H1 (cell line): ENCODE results near the gene SNF8. TPM values are rescaled to one million over a fixed set of nuclear protein-coding genes. Genes with fewer than 3 reads are reported as not detected.

Experiments
- CTCF ChIA-PET: fragments of 300-600 bp; sonication (Branson Sonifier 250); formaldehyde crosslinking; loops from one replicate; lab custom pipeline; 2021; ENCODE audit not compliant: partially characterized antibody; lab: Charles Lee
- POLR2A ChIA-PET: fragments of 300-600 bp; sonication (Branson Sonifier 250); formaldehyde crosslinking; loops from one replicate; lab custom pipeline; 2021; ENCODE audit warnings: inconsistent platforms; ENCODE audit not compliant: partially characterized antibody; lab: Charles Lee
- DNase-seq, 2 experiments: peaks; one replicate each; pipeline versions ENCODE4 v3.0.0 to v3.0.0-alpha.2; 2010 to 2022; ENCODE audit warnings: low spot score in 2 of 2, low read depth in 1 of 2, mixed read lengths in 1 of 2
- FAIRE-seq: peaks from 2 replicates; lab custom pipeline; 2011; peaks lifted over from hg19 to GRCh38; lab: Jason Lieb, UNC
- H2AFZ ChIP-seq: 2 replicates; pipeline ENCODE4 v1.8.1; 2012; ENCODE audit warnings: low read length, inconsistent platforms
- H2AK5ac ChIP-seq: 2 replicates; pipeline ENCODE4 v1.6.1; 2013; ENCODE audit warnings: low read depth, low read length
- H2BK120ac ChIP-seq: replicated peaks from 2 replicates; pipeline ENCODE3; 2013; ENCODE audit warnings: low read depth, low read length, inconsistent platforms
- H2BK12ac ChIP-seq: 2 replicates; pipeline ENCODE4 v1.6.1; 2013; ENCODE audit warnings: low read depth, low read length
- H2BK15ac ChIP-seq: 2 replicates; pipeline ENCODE4 v1.6.1; 2013; ENCODE audit warnings: low read length
- H2BK20ac ChIP-seq: 2 replicates; pipeline ENCODE4 v1.6.1; 2013; ENCODE audit warnings: low read length
- H2BK5ac ChIP-seq: 2 replicates; pipeline ENCODE4 v1.6.1; 2013; ENCODE audit warnings: low read depth, low read length
- H3K14ac ChIP-seq: 2 replicates; pipeline ENCODE4 v1.6.1; 2013; ENCODE audit warnings: inconsistent platforms; ENCODE audit not compliant: insufficient read length
- H3K18ac ChIP-seq: 2 replicates; pipeline ENCODE4 v1.6.1; 2013; ENCODE audit warnings: low read length; ENCODE audit errors: extremely low read depth
- H3K23ac ChIP-seq: 2 replicates; pipeline ENCODE4 v1.6.1; 2013; ENCODE audit warnings: inconsistent platforms; ENCODE audit not compliant: insufficient read length
- H3K23me2 ChIP-seq: 2 replicates; pipeline ENCODE4 v1.6.1; 2013; ENCODE audit warnings: low read depth, low read length
- H3K27ac ChIP-seq: 2 replicates; pipeline ENCODE4 v1.6.1; 2011; ENCODE audit warnings: low read depth, low read length, inconsistent platforms
- H3K27me3 ChIP-seq, 4 experiments: replicated peaks in 1 of 4; 1 replicate in 1 of 4; 2 replicates in 3 of 4; pipeline versions ENCODE4 v1.6.1 to v1.8.1; 2011 to 2013; ENCODE audit warnings: low read length in 3 of 4, mild to moderate bottlenecking in 3 of 4, inconsistent platforms in 2 of 4, mixed read lengths in 2 of 4, moderate library complexity in 1 of 4; ENCODE audit not compliant: control insufficient read depth in 3 of 4, insufficient read depth in 3 of 4; ENCODE audit errors: extremely low read depth in 1 of 4
- H3K36me3 ChIP-seq, 4 experiments: 2 replicates each; pipeline versions ENCODE4 v1.6.1 to v1.8.1; 2011 to 2013; ENCODE audit warnings: mild to moderate bottlenecking in 4 of 4, low read length in 3 of 4, moderate library complexity in 2 of 4, control low read depth in 1 of 4, inconsistent platforms in 1 of 4; ENCODE audit not compliant: insufficient read depth in 4 of 4, control insufficient read depth in 2 of 4
- H3K4ac ChIP-seq: replicated peaks from 2 replicates; pipeline ENCODE3; 2013; ENCODE audit warnings: low read length, low read depth, mixed read lengths, inconsistent platforms; ENCODE audit not compliant: insufficient read length
- H3K4me1 ChIP-seq, 4 experiments: replicated peaks in 1 of 4; 1 replicate in 1 of 4; 2 replicates in 3 of 4; pipeline versions ENCODE4 v1.6.1 to v1.8.1; 2011 to 2013; ENCODE audit warnings: low read length in 3 of 4, inconsistent platforms in 2 of 4, mixed read lengths in 1 of 4; ENCODE audit not compliant: insufficient read depth in 4 of 4, control insufficient read depth in 3 of 4
- H3K4me2 ChIP-seq, 2 experiments: 2 replicates each; pipeline versions ENCODE4 v1.6.1 to v1.8.1; 2011 to 2013; ENCODE audit warnings: low read depth in 2 of 2, low read length in 2 of 2, control low read depth in 1 of 2, inconsistent platforms in 1 of 2, mild to moderate bottlenecking in 1 of 2; ENCODE audit not compliant: insufficient read depth in 1 of 2
- H3K4me3 ChIP-seq, 4 experiments: fragments of 200-600, 300-600 bp in 1 of 4; sonication (generic), shearing (Covaris generic), sonication (Bioruptor Twin) in 1 of 4; 2 replicates each; pipeline versions ENCODE4 v1.5.1 to v1.8.1; 2011 to 2016; ENCODE audit warnings: low read length in 4 of 4, low read depth in 3 of 4, control low read depth in 2 of 4, inconsistent platforms in 2 of 4, mild to moderate bottlenecking in 2 of 4, mixed read lengths in 1 of 4, moderate library complexity in 1 of 4; ENCODE audit not compliant: insufficient read depth in 2 of 4; ENCODE audit errors: extremely low read depth in 1 of 4
- H3K56ac ChIP-seq: replicated peaks from 2 replicates; pipeline ENCODE3; 2013; ENCODE audit warnings: low read depth, mild to moderate bottlenecking, mixed read lengths, low read length, inconsistent platforms; ENCODE audit not compliant: insufficient read length
- H3K79me1 ChIP-seq: 2 replicates; pipeline ENCODE4 v1.6.1; 2013; ENCODE audit warnings: low read depth, low read length, control low read depth
- H3K79me2 ChIP-seq, 2 experiments: 2 replicates each; pipeline versions ENCODE4 v1.6.1 to v1.8.1; 2012 to 2013; ENCODE audit warnings: low read length in 2 of 2, mild to moderate bottlenecking in 2 of 2, inconsistent platforms in 1 of 2; ENCODE audit not compliant: insufficient read depth in 2 of 2, control insufficient read depth in 1 of 2
- H3K9ac ChIP-seq, 4 experiments: replicated peaks in 1 of 4; 1 replicate in 1 of 4; 2 replicates in 3 of 4; pipeline versions ENCODE4 v1.6.1 to v1.8.1; 2011 to 2013; ENCODE audit warnings: low read depth in 3 of 4, low read length in 3 of 4, control low read depth in 2 of 4, mild to moderate bottlenecking in 2 of 4, moderate library complexity in 2 of 4, inconsistent platforms in 1 of 4; ENCODE audit errors: extremely low read depth in 1 of 4
- H3K9me3 ChIP-seq, 2 experiments: 2 replicates each; pipeline versions ENCODE4 v1.6.1 to v1.8.1; 2012 to 2013; ENCODE audit warnings: mild to moderate bottlenecking in 2 of 2, moderate library complexity in 2 of 2, control low read depth in 1 of 2, inconsistent platforms in 1 of 2, low read depth in 1 of 2, low read length in 1 of 2, mixed read lengths in 1 of 2; ENCODE audit not compliant: insufficient read depth in 2 of 2
- H4K20me1 ChIP-seq, 2 experiments: replicated peaks in 1 of 2; 2 replicates each; pipeline versions ENCODE3 to v1.8.1; 2011 to 2013; ENCODE audit warnings: inconsistent platforms in 2 of 2, low read length in 2 of 2, mild to moderate bottlenecking in 1 of 2; ENCODE audit not compliant: insufficient read depth in 2 of 2, control insufficient read depth in 1 of 2
- H4K5ac ChIP-seq: 2 replicates; pipeline ENCODE4 v1.6.1; 2013; ENCODE audit warnings: low read length, low read depth, mixed read lengths, inconsistent platforms; ENCODE audit not compliant: insufficient read length
- H4K8ac ChIP-seq: 2 replicates; pipeline ENCODE4 v1.8.0; 2013; ENCODE audit warnings: mild to moderate bottlenecking, moderate library complexity, low read length, inconsistent platforms; ENCODE audit not compliant: insufficient read depth; ENCODE audit errors: extremely low read depth
- H4K91ac ChIP-seq: replicated peaks from 2 replicates; pipeline ENCODE3; 2013; ENCODE audit warnings: low read length, mixed read lengths, inconsistent platforms; ENCODE audit not compliant: insufficient read length
- CBX5 ChIP-seq: fragments of 300-800, 300-1000 bp; sonication (generic); IDR thresholded peaks from 2 replicates; pipeline ENCODE4 v1.7.1; 2016; ENCODE audit warnings: antibody characterized with exemption, low read length, low read depth
- CBX8 ChIP-seq: fragments of 300-800, 300-1000 bp; sonication (generic); IDR thresholded peaks from 2 replicates; pipeline ENCODE4 v1.7.1; 2016; ENCODE audit warnings: low read depth, low read length, borderline replicate concordance
- CEBPB ChIP-seq: IDR thresholded peaks from 2 replicates; pipeline ENCODE4 v1.6.1; 2012; ENCODE audit warnings: low read depth, low read length
- CREB1 ChIP-seq: IDR thresholded peaks from 2 replicates; pipeline ENCODE4 v1.6.1; 2012; ENCODE audit warnings: inconsistent platforms
- EGR1 ChIP-seq: IDR thresholded peaks from 2 replicates; pipeline ENCODE4 v1.6.1; 2011; ENCODE audit warnings: low read depth, low read length, borderline replicate concordance
- JUN ChIP-seq: IDR thresholded peaks from 2 replicates; pipeline ENCODE4 v1.6.1; 2011; ENCODE audit warnings: low read depth, mild to moderate bottlenecking, improper control_type of control experiment, low read length
- JUND ChIP-seq: IDR thresholded peaks from 2 replicates; pipeline ENCODE4 v1.6.1; 2011; ENCODE audit warnings: mild to moderate bottlenecking, improper control_type of control experiment, low read length
- MAX ChIP-seq: IDR thresholded peaks from 2 replicates; pipeline ENCODE4 v1.6.1; 2012; ENCODE audit warnings: inconsistent platforms
- RAD21 ChIP-seq, 2 experiments: IDR thresholded peaks in 1 of 2; conservative IDR thresholded peaks in 1 of 2; 2 replicates each; pipeline ENCODE4 v1.6.1; 2011; ENCODE audit warnings: low read depth in 2 of 2, low read length in 2 of 2, improper control_type of control experiment in 1 of 2, inconsistent platforms in 1 of 2, mild to moderate bottlenecking in 1 of 2, moderate library complexity in 1 of 2
- SIRT6 ChIP-seq: IDR thresholded peaks from one replicate; pipeline ENCODE4 v1.7.1; 2012; ENCODE audit warnings: low read length, inconsistent platforms
- SP2 ChIP-seq: IDR thresholded peaks from 2 replicates; pipeline ENCODE4 v1.6.1; 2012; ENCODE audit warnings: mild to moderate bottlenecking, low read length, inconsistent platforms
- TEAD4 ChIP-seq: IDR thresholded peaks from 2 replicates; pipeline ENCODE4 v1.6.1; 2012; ENCODE audit warnings: low read depth, low read length, inconsistent platforms, mixed read lengths
- ZNF274 ChIP-seq: IDR thresholded peaks from 2 replicates; pipeline ENCODE4 v1.7.0; 2012; ENCODE audit warnings: low read length, borderline replicate concordance; ENCODE audit errors: extremely low read depth
- polyA plus RNA-seq, 7 experiments: library from polyadenylated mRNA; depleted of rRNA in 3 of 7; stranded (reverse) in 5 of 7; unstranded in 2 of 7; fragments of >200 nt in 5 of 7; fragments of 200-250 nt in 2 of 7; gene quantifications; 1 replicate in 5 of 7; 2 replicates in 1 of 7; 4 replicates in 1 of 7; pipeline versions ENCODE4 v1.2.1 to v1.2.3, GENCODE V29; 2011 to 2013; ENCODE audit warnings: missing spikeins in 2 of 7, mixed read lengths in 2 of 7
- total RNA-seq: library from RNA; stranded (reverse); fragmentation: NEBNext Ultra II Directional; extraction: Animal tissue kit (Norgen Biotek cat#: 25700); gene quantifications from 2 replicates; pipeline ENCODE4 v1.2.1, GENCODE V29; 2021
- TF ChIP-seq, protein P1 (sequence below): IDR thresholded peaks from 2 replicates; pipeline ENCODE4 v1.6.1; 2011; ENCODE audit warnings: low read depth, mild to moderate bottlenecking, low read length; ENCODE audit not compliant: insufficient read depth

SNF8 gene
- total and polyA plus RNA-seq, 2 of the 8 experiments (the other 6 are each of a cell fraction or from before 2014, with no cell fraction given): 132 to 133 TPM

- H3K79me1 ChIP-seq: no peaks in the 10 kb centered on the region
- H3K9me3 ChIP-seq: no peaks in the 10 kb centered on the region
- FAIRE-seq (no peak), DNase-seq (peak in 1 of 2 experiments; percentile 14)
- peak overlapping the region in 1 of 4 experiments; percentile 91; a peak in 1 of 8 replicates for H3K4me3 ChIP-seq
- ChIA-PET CTCF (interaction anchor here (1.0 to 3.6 kb wide), 6 partner anchors 11 to 49 kb away, joined by 3 to 16 read pairs (median 6); partner anchors contain the start of gene SNF8), POLR2A (interaction anchor here (1.1 to 14.3 kb wide), 12 partner anchors 9 to 86 kb away, joined by 3 to 366 read pairs (median 14); no protein-coding TSS in a partner anchor)
- no peak overlapping the region for H4K91ac ChIP-seq
- H2AK5ac ChIP-seq: no peak overlapping the region
- H3K23ac ChIP-seq: no peak overlapping the region
- H3K4ac ChIP-seq: no peak overlapping the region
- peaks cover 0 to 12% (median 9%) of the 10 kb centered on the region in 4 experiments; a peak in 5 of 7 replicates for H3K4me1 ChIP-seq
- H3K79me2 ChIP-seq: peaks cover 13 to 21% of the 10 kb centered on the region in 2 experiments
- no peak overlapping the region for H3K56ac ChIP-seq
- H2BK20ac ChIP-seq: no peak overlapping the region
- H3K18ac ChIP-seq: no peak overlapping the region; the same call in 1 of the 2 replicates
- H4K20me1 ChIP-seq: no peaks in the 10 kb centered on the region
- H2AFZ ChIP-seq: no peak overlapping the region
- H3K4me2 ChIP-seq: peak overlapping the region; percentile 25 to 88; a peak in 3 of 4 replicates
- no peak overlapping the region for H2BK120ac ChIP-seq
- H3K27me3 ChIP-seq: no peaks in the 10 kb centered on the region; a peak in 1 of 7 replicates
- peaks cover 9% of the 10 kb centered on the region for H3K23me2 ChIP-seq
- no peak overlapping the region for H3K9ac ChIP-seq
- no peak overlapping the region for H2BK15ac ChIP-seq
- peak overlapping the region; percentile 63 for H4K5ac ChIP-seq
- H2BK12ac ChIP-seq: no peak overlapping the region
- H3K14ac ChIP-seq: no peak overlapping the region
- H2BK5ac ChIP-seq: no peak overlapping the region
- H3K27ac ChIP-seq: 0 out of 2 replicates have a peak overlapping the region, but pooled peaks have one; percentile 32
- no peak overlapping the region for H4K8ac ChIP-seq
- H3K36me3 ChIP-seq: peaks cover 0 to 6% (median 0%) of the 10 kb centered on the region in 4 experiments; a peak in 1 of 8 replicates
- no peak for TF ChIP-seq CEBPB
- TF ChIP-seq EGR1: no peak
- TF ChIP-seq CBX5: no peak
- no peak for TF ChIP-seq SP2
- TF ChIP-seq, protein P1, sequence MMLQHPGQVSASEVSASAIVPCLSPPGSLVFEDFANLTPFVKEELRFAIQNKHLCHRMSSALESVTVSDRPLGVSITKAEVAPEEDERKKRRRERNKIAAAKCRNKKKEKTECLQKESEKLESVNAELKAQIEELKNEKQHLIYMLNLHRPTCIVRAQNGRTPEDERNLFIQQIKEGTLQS: no peak
- no peak for TF ChIP-seq TEAD4
- no peak for TF ChIP-seq MAX
- no peak for TF ChIP-seq CREB1
- no peak for TF ChIP-seq JUN
- TF ChIP-seq JUND: no peak
- TF ChIP-seq CBX8: no peak
- no peak for TF ChIP-seq RAD21 (IDR thresholded peaks at IDR 0.05 in 1 of 2, conservative IDR thresholded peaks at IDR 0.05 in 1 of 2; ENCODE audit: low read depth in 2 of 2, low read length in 2 of 2)
- TF ChIP-seq ZNF274: no peak
- no peak for TF ChIP-seq SIRT6
Observed at GRCh38 chr17:48993951-48994350, 49.3 kb upstream of the SNF8 start.
